GM12801 (cell line): ENCODE data around the gene S100A1.

Source experiments
- CTCF ChIP-seq: IDR thresholded peaks from one replicate; pipeline ENCODE4 v1.5.1; 2011; ENCODE audit warnings: control low read depth; ENCODE audit not compliant: insufficient read length; ENCODE audit errors: extremely low read depth

Gene S100A1

GRCh38 chr1:153617663-153618062 is 10.6 kb upstream of the S100A1 start:
- no peak for TF ChIP-seq CTCF

GRCh38 chr1:153619171-153619570 is 9.1 kb upstream of the S100A1 start:
- TF ChIP-seq CTCF = no peak

GRCh38 chr1:153623101-153623500 is 5.1 kb upstream of the S100A1 start:
- TF ChIP-seq CTCF = no peak

- TF ChIP-seq CTCF = no peak
These were observed 3.1 kb upstream of the S100A1 start for GRCh38 chr1:153624965-153625611.

GRCh38 chr1:153626477-153626903 is 1.7 kb upstream of the S100A1 start:
- no peak for TF ChIP-seq CTCF

GRCh38 chr1:153626904-153627714 is 1.1 kb upstream of the S100A1 start, which contains the start of gene S100A13:
TSS of gene S100A13 (minus strand) at chr1:153627505. CDS start at chr1:153626472, 1,033 bp downstream.
- no peak for TF ChIP-seq CTCF

GRCh38 chr1:153628638-153629342 is 556 bp downstream of the S100A1 start:
- no peak for TF ChIP-seq CTCF
